ENCODE measurements around the gene RIPPLY3.

Gene RIPPLY3

GRCh38 chr21:37055271-37055855 is 48.9 kb downstream of the RIPPLY3 start:
- in situ Hi-C loops (cut with HindIII; ENCODE audit: low sequenced_read_pairs): no loop called here

- in situ Hi-C loops (cut with HindIII; ENCODE audit: low sequenced_read_pairs): no loop called here
Measured at GRCh38 chr21:37057614-37058013, 51.1 kb downstream of the RIPPLY3 start.

GRCh38 chr21:37058261-37058660 is 51.8 kb downstream of the RIPPLY3 start:
- in situ Hi-C loops (cut with HindIII; ENCODE audit: low sequenced_read_pairs): no loop called here

- in situ Hi-C loops (cut with HindIII; ENCODE audit: low sequenced_read_pairs): no loop called here
Measured at GRCh38 chr21:37059181-37059580, 52.7 kb downstream of the RIPPLY3 start.

- in situ Hi-C loops (cut with HindIII; ENCODE audit: low sequenced_read_pairs): no loop called here
Measured at GRCh38 chr21:37060296-37060695, 53.8 kb downstream of the RIPPLY3 start.

GRCh38 chr21:37061926-37062592 is 55.6 kb downstream of the RIPPLY3 start:
- in situ Hi-C loops (cut with HindIII; ENCODE audit: low sequenced_read_pairs): no loop called here

GRCh38 chr21:37062593-37062935 is 56.1 kb downstream of the RIPPLY3 start:
- in situ Hi-C loops (cut with HindIII; ENCODE audit: low sequenced_read_pairs): no loop called here

- in situ Hi-C loops (cut with HindIII; ENCODE audit: low sequenced_read_pairs): no loop called here
Measured at GRCh38 chr21:37063433-37063832, 56.9 kb downstream of the RIPPLY3 start.

GRCh38 chr21:37064841-37065240 is 58.3 kb downstream of the RIPPLY3 start:
- in situ Hi-C loops (cut with HindIII; ENCODE audit: low sequenced_read_pairs): no loop called here

GRCh38 chr21:37065561-37066177 is 59.2 kb downstream of the RIPPLY3 start:
- in situ Hi-C loops (cut with HindIII; ENCODE audit: low sequenced_read_pairs): no loop called here
